ENCODE measurements around the gene RYR3. TPM values are rescaled to one million over a fixed set of nuclear protein-coding genes. Genes with fewer than 3 reads are reported as not detected.

RYR3 gene
- total RNA-seq, 1 experiment from 2014 or later: not detected

DNA sequence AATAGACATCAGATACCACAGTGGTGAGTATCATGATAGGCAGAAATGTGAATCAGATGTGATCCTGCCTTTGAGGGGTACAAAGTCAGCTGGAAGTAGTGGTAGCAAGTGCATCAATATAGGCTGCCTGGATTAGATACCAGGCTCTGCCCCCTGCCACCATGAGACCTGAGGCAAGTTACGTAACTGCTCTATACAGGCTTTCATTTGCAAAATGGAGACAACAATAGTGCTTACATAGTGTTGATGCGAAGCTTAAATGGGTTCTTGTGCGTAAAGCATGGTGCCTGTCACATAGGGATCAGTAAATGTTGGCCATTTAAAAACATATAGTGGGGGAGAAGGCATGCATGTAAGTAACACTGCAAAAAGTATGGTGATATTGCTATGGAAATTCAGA is 158.0 kb downstream of the RYR3 start:
- no peaks in the 10 kb centered on the region for H3K27me3 ChIP-seq (replicated peaks; ENCODE audit: insufficient read depth, low read depth, low read length, poor library complexity)
- TF ChIP-seq CTCF (conservative IDR thresholded peaks at IDR 0.05; ENCODE audit: low read depth, low read length) (no peak), EZH2 (IDR thresholded peaks at IDR 0.05; ENCODE audit: borderline replicate concordance, low read depth, low read length, poor library complexity, severe bottlenecking) (no peak)
- H3K36me3 ChIP-seq (ENCODE audit: insufficient read depth, low read length, poor library complexity, severe bottlenecking): no peaks in the 10 kb centered on the region
- no peaks in the 10 kb centered on the region for H3K9me3 ChIP-seq (ENCODE audit: low read depth, low read length, poor library complexity, severe bottlenecking)
- no TSS peak for BruUV-seq (replicated peaks)
- no peak overlapping the region for H3K27ac ChIP-seq (ENCODE audit: low read depth, low read length, poor library complexity, severe bottlenecking)
- CTCF ChIA-PET: no interaction called here
- no peak overlapping the region for H3K4me3 ChIP-seq (ENCODE audit: low read depth, low read length, poor library complexity, severe bottlenecking)
- POLR2A ChIA-PET (ENCODE audit: low non-redundant PET): interaction anchor here (0.6 kb wide), 1 partner anchor 460 kb away, joined by 3 read pairs; no protein-coding TSS in a partner anchor
- no peak for DNase-seq (ENCODE audit: low spot score)
- no peaks in the 10 kb centered on the region for H3K4me1 ChIP-seq (ENCODE audit: insufficient read depth, low read length, poor library complexity, severe bottlenecking)
- intact Hi-C loops (cut with micrococcal nuclease; ENCODE audit: unreplicated experiment): loop anchor here (5.0 kb wide), 1 partner anchor 49 kb away; no protein-coding TSS in a partner anchor

GRCh38 chr15:33473005-33473404 is 162.2 kb downstream of the RYR3 start:
- H3K27me3 ChIP-seq (replicated peaks; ENCODE audit: insufficient read depth, low read depth, low read length, poor library complexity): no peaks in the 10 kb centered on the region
- no peak for DNase-seq (ENCODE audit: low spot score)
- no peaks in the 10 kb centered on the region for H3K36me3 ChIP-seq (ENCODE audit: insufficient read depth, low read length, poor library complexity, severe bottlenecking)
- no peaks in the 10 kb centered on the region for H3K9me3 ChIP-seq (ENCODE audit: low read depth, low read length, poor library complexity, severe bottlenecking)
- H3K4me3 ChIP-seq (ENCODE audit: low read depth, low read length, poor library complexity, severe bottlenecking): no peak overlapping the region
- POLR2A ChIA-PET (ENCODE audit: low non-redundant PET): no interaction called here
- TF ChIP-seq CTCF (conservative IDR thresholded peaks at IDR 0.05; ENCODE audit: low read depth, low read length) (no peak), EZH2 (IDR thresholded peaks at IDR 0.05; ENCODE audit: borderline replicate concordance, low read depth, low read length, poor library complexity, severe bottlenecking) (no peak)
- no TSS peak for BruUV-seq (replicated peaks)
- CTCF ChIA-PET: no interaction called here
- intact Hi-C loops (cut with micrococcal nuclease; ENCODE audit: unreplicated experiment): no loop called here
- no peaks in the 10 kb centered on the region for H3K4me1 ChIP-seq (ENCODE audit: insufficient read depth, low read length, poor library complexity, severe bottlenecking)
- H3K27ac ChIP-seq (ENCODE audit: low read depth, low read length, poor library complexity, severe bottlenecking): no peak overlapping the region

DNA sequence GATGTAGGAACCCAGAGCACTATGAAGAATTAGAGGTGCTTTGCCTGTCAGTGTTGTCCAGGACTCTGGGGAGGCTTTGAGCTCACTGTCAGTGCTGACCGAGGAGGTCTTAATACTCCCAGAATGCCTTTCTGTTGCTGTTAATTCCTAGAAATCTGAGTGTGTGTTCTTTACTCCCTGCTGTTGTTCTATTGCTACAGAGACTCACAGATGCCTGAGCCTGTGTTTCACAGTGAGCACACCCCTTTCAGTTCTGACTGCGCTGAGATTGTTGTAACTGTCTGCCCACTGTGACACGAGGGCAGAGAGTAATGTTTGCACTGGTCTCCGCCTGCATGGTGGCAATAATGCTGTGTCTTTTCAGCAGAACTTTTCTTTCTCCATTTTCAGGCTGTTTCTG is 162.9 kb downstream of the RYR3 start:
- POLR2A ChIA-PET (ENCODE audit: low non-redundant PET): no interaction called here

More for the DNA sequence above, 162.9 kb downstream of the RYR3 start:
- no peak overlapping the region for H3K27ac ChIP-seq (ENCODE audit: low read depth, low read length, poor library complexity, severe bottlenecking)
- no peak overlapping the region for H3K4me3 ChIP-seq (ENCODE audit: low read depth, low read length, poor library complexity, severe bottlenecking)
- no TSS peak for BruUV-seq (replicated peaks)
- no peaks in the 10 kb centered on the region for H3K36me3 ChIP-seq (ENCODE audit: insufficient read depth, low read length, poor library complexity, severe bottlenecking)
- no peak for DNase-seq (ENCODE audit: low spot score)
- no peak for TF ChIP-seq EZH2 (IDR thresholded peaks at IDR 0.05; ENCODE audit: borderline replicate concordance, low read depth, low read length, poor library complexity, severe bottlenecking)
- no peak for TF ChIP-seq CTCF (conservative IDR thresholded peaks at IDR 0.05; ENCODE audit: low read depth, low read length)
- H3K9me3 ChIP-seq (ENCODE audit: low read depth, low read length, poor library complexity, severe bottlenecking): no peaks in the 10 kb centered on the region
- CTCF ChIA-PET: no interaction called here
- H3K4me1 ChIP-seq (ENCODE audit: insufficient read depth, low read length, poor library complexity, severe bottlenecking): no peaks in the 10 kb centered on the region
- H3K27me3 ChIP-seq (replicated peaks; ENCODE audit: insufficient read depth, low read depth, low read length, poor library complexity): no peaks in the 10 kb centered on the region
- intact Hi-C loops (cut with micrococcal nuclease; ENCODE audit: unreplicated experiment): no loop called here

All from A673 (cell line).